ENCODE results near the gene CCNJL. TPM values are rescaled to one million over a fixed set of nuclear protein-coding genes. Genes with fewer than 3 reads are reported as not detected.

CCNJL gene
- total and polyA plus RNA-seq, 2 of the 8 experiments (the other 6 are each of a cell fraction or from before 2014, with no cell fraction given), result 34.6 to 44.7 TPM

- peaks cover 0 to 3% (median 0%) of the 10 kb centered on the region in 4 experiments; a peak in 4 of 7 replicates for H3K4me1 ChIP-seq (replicated peaks in 1 of 4; ENCODE audit: control insufficient read depth in 3 of 4, insufficient read depth in 4 of 4, low read length in 3 of 4)
- no peaks in the 10 kb centered on the region for H3K79me2 ChIP-seq (ENCODE audit: control insufficient read depth in 1 of 2, insufficient read depth in 2 of 2, low read length in 2 of 2)
- H2BK5ac ChIP-seq (ENCODE audit: low read depth, low read length), result no peak overlapping the region
- no peak overlapping the region for H3K56ac ChIP-seq (replicated peaks; ENCODE audit: insufficient read length, low read depth, low read length)
- no peaks in the 10 kb centered on the region for H3K79me1 ChIP-seq (ENCODE audit: low read depth, low read length)
- H2BK20ac ChIP-seq (ENCODE audit: low read length), result no peak overlapping the region
- no peak overlapping the region; a peak in 1 of 7 replicates for H3K9ac ChIP-seq (replicated peaks in 1 of 4; ENCODE audit: extremely low read depth in 1 of 4, low read depth in 3 of 4, low read length in 3 of 4)
- H2BK120ac ChIP-seq (replicated peaks; ENCODE audit: low read depth, low read length), result no peak overlapping the region
- no peaks in the 10 kb centered on the region for H3K36me3 ChIP-seq (ENCODE audit: control insufficient read depth in 2 of 4, insufficient read depth in 4 of 4, low read length in 3 of 4)
- POLR2A ChIA-PET (ENCODE audit: partially characterized antibody), result interaction anchor here (0.7 to 3.7 kb wide), 10 partner anchors 9 to 199 kb away, joined by 3 to 9 read pairs (median 3); partner anchors contain the start of gene CCNJL
- H4K5ac ChIP-seq (ENCODE audit: insufficient read length, low read depth, low read length), result no peak overlapping the region
- no peak overlapping the region for H3K4me2 ChIP-seq (ENCODE audit: insufficient read depth in 1 of 2, low read depth in 2 of 2, low read length in 2 of 2)
- DNase-seq (ENCODE audit: low read depth in 1 of 2, low spot score in 2 of 2) (no peak), FAIRE-seq (no peak)
- no peak overlapping the region for H3K27ac ChIP-seq (ENCODE audit: low read depth, low read length)
- 84% methylated on average over 9 of the region's 9 CpGs; no CpG with 5 or more reads in 1 of the 2 experiments for WGBS, 2 experiments (ENCODE audit: extremely low coverage in 1 of 2, insufficient coverage in 1 of 2, insufficient read length in 1 of 2, insufficient replicate concordance in 2 of 2, low coverage in 1 of 2, low lambda C conversion rate in 2 of 2, missing lambda C conversion rate in 1 of 2)
- no peak overlapping the region for H2AFZ ChIP-seq (ENCODE audit: low read length)
- no peaks in the 10 kb centered on the region for H3K9me3 ChIP-seq (ENCODE audit: insufficient read depth in 2 of 2, low read depth in 1 of 2, low read length in 1 of 2)
- no peak overlapping the region for H4K8ac ChIP-seq (ENCODE audit: extremely low read depth, insufficient read depth, low read length)
- no peak overlapping the region for H4K91ac ChIP-seq (replicated peaks; ENCODE audit: insufficient read length, low read length)
- H2BK12ac ChIP-seq (ENCODE audit: low read depth, low read length), result no peak overlapping the region
- H2AK5ac ChIP-seq (ENCODE audit: low read depth, low read length), result no peak overlapping the region
- TF ChIP-seq POLR2A (IDR thresholded peaks at IDR 0.05; ENCODE audit: control extremely low read depth in 1 of 2, low read depth in 2 of 2, low read length in 2 of 2) (0 out of 3 replicates have a peak, but pooled peaks of 1 of the 2 experiments have one; percentile 20), POLR2AphosphoS5 (IDR thresholded peaks at IDR 0.05; ENCODE audit: low read depth, low read length) (0 out of 2 replicates have a peak, but pooled peaks have one; percentile 24), BCL11A (IDR thresholded peaks at IDR 0.05; ENCODE audit: low read depth in 2 of 2, low read length in 2 of 2) (no peak), YY1 (IDR thresholded peaks at IDR 0.05; ENCODE audit: low read depth, low read length) (no peak), SP1 (IDR thresholded peaks at IDR 0.05; ENCODE audit: low read depth, low read length) (no peak), RAD21 (IDR thresholded peaks at IDR 0.05 in 1 of 2, conservative IDR thresholded peaks at IDR 0.05 in 1 of 2; ENCODE audit: low read depth in 2 of 2, low read length in 2 of 2) (no peak)
- H3K4me3 ChIP-seq (ENCODE audit: extremely low read depth in 1 of 4, insufficient read depth in 2 of 4, low read depth in 3 of 4, low read length in 4 of 4), result no peak overlapping the region
- no peak overlapping the region for H3K4ac ChIP-seq (replicated peaks; ENCODE audit: insufficient read length, low read depth, low read length)
- no peak overlapping the region for H2BK15ac ChIP-seq (ENCODE audit: low read length)
- H3K14ac ChIP-seq (ENCODE audit: insufficient read length), result no peak overlapping the region
- no peak overlapping the region for H3K23ac ChIP-seq (ENCODE audit: insufficient read length)
- no peaks in the 10 kb centered on the region for H4K20me1 ChIP-seq (replicated peaks in 1 of 2; ENCODE audit: control insufficient read depth in 1 of 2, insufficient read depth in 2 of 2, low read length in 2 of 2)
- H3K18ac ChIP-seq (ENCODE audit: extremely low read depth, low read length), result 0 out of 2 replicates have a peak overlapping the region, but pooled peaks have one; percentile 41
- no peaks in the 10 kb centered on the region for H3K27me3 ChIP-seq (replicated peaks in 1 of 4; ENCODE audit: control insufficient read depth in 3 of 4, extremely low read depth in 1 of 4, insufficient read depth in 3 of 4, low read length in 3 of 4)
- no peaks in the 10 kb centered on the region for H3K23me2 ChIP-seq (ENCODE audit: low read depth, low read length)
- CTCF ChIA-PET (ENCODE audit: partially characterized antibody), result interaction anchor here (0.7 to 29.3 kb wide), 19 partner anchors 14 to 191 kb away, joined by 3 to 362 read pairs (median 4); partner anchors contain the start of gene CCNJL
Measured at GRCh38 chr5:160245506-160246086, 66.8 kb downstream of the CCNJL start.

Measured in H1 (cell line).